Activated B cell treated with CpG ODN at 0.5 μM for 24 hours (primary cell): ENCODE measurements around the gene BANP. TPM values are rescaled to one million over a fixed set of nuclear protein-coding genes. Genes with fewer than 3 reads are reported as not detected.

Experiments
- ATAC-seq: fragments of 200-7000 bp; cut with Tn5 transposase; one replicate; pipeline ENCODE4 v1.10.0; 2021; ENCODE audit warnings: low read depth, mild to moderate bottlenecking, moderate library complexity
- CTCF ChIA-PET: fragments of 350-600 bp; sonication (Branson Sonifier 250); formaldehyde crosslinking; loops from one replicate; lab custom pipeline; 2021; ENCODE audit warnings: antibody characterized with exemption; lab: Charles Lee
- POLR2A ChIA-PET: fragments of 350-600 bp; sonication (Branson Sonifier 250); formaldehyde crosslinking; loops from one replicate; lab custom pipeline; 2021; ENCODE audit warnings: antibody characterized with exemption; lab: Charles Lee
- DNase-seq: peaks from one replicate; pipeline ENCODE4 v3.0.0; 2022
- H3K27ac Mint-ChIP-seq: one replicate; pipeline ENCODE4 v1.8.0; 2020; ENCODE audit warnings: mixed read lengths
- H3K27me3 Mint-ChIP-seq: one replicate; pipeline ENCODE4 v1.8.0; 2021; ENCODE audit warnings: mixed read lengths
- H3K36me3 Mint-ChIP-seq: one replicate; pipeline ENCODE4 v1.8.0; 2021; ENCODE audit warnings: low read depth, mixed read lengths
- H3K4me1 Mint-ChIP-seq: one replicate; pipeline ENCODE4 v1.8.0; 2021; ENCODE audit warnings: mixed read lengths
- H3K4me3 Mint-ChIP-seq: one replicate; pipeline ENCODE4 v1.8.0; 2020; ENCODE audit warnings: mild to moderate bottlenecking, mixed read lengths
- H3K9me3 Mint-ChIP-seq: one replicate; pipeline ENCODE4 v1.8.0; 2020; ENCODE audit warnings: mixed read lengths
- CTCF ChIP-seq: fragments of 200-600 bp; IDR thresholded peaks from one replicate; pipeline ENCODE4 v1.8.0; 2022; ENCODE audit warnings: antibody characterized with exemption, mild to moderate bottlenecking
- intact Hi-C: fragments of 100-400 bp; cut with micrococcal nuclease; formaldehyde crosslinking; loops from one replicate; pipeline ENCODE4 v1.15.1; 2024
- total RNA-seq: library from RNA; stranded (reverse); gene quantifications from 2 replicates; pipeline ENCODE4 v1.2.3, GENCODE V29; 2022

Gene BANP
- total RNA-seq, 1 donor from 2014 or later, result 72.3 TPM

- intact Hi-C loops, result loop anchor here (10.0 kb wide), 1 partner anchor 118 kb away; no protein-coding TSS in a partner anchor
- Mint-ChIP-seq H3K4me1 (peaks cover 35% of the 10 kb centered on the region), H3K27ac (peak overlapping the region; percentile 62), H3K36me3 (no peaks in the 10 kb centered on the region), H3K27me3 (peaks cover 3% of the 10 kb centered on the region), H3K9me3 (no peaks in the 10 kb centered on the region), H3K4me3 (peak overlapping the region; percentile 70)
- peak; percentile 52 for DNase-seq
- no peak for TF ChIP-seq CTCF
- ChIA-PET CTCF (interaction anchor here (1.0 to 1.7 kb wide), 3 partner anchors 10 to 511 kb away, joined by 3 read pairs; partner anchors contain the start of gene CA5A), POLR2A (interaction anchor here (0.7 to 4.2 kb wide), 7 partner anchors 19 to 161 kb away, joined by 3 to 36 read pairs (median 5); partner anchors contain the start of genes BANP and KLHDC4)
- ATAC-seq, result peak; percentile 60
These were observed 24.7 kb upstream of the BANP start for GRCh38 chr16:87926246-87927194.

GRCh38 chr16:87927195-87927562 lies 24.1 kb upstream of the BANP start:
- H3K27ac Mint-ChIP-seq, result no peak overlapping the region
- ChIA-PET POLR2A (interaction anchor here (1.4 to 4.2 kb wide), 4 partner anchors 22 to 161 kb away, joined by 3 to 36 read pairs (median 4); partner anchors contain the start of genes BANP and KLHDC4), CTCF (interaction anchor here (1.1 to 1.7 kb wide), 2 partner anchors 9 to 511 kb away, joined by 3 read pairs; partner anchors contain the start of gene CA5A)
- no peak for TF ChIP-seq CTCF
- H3K4me1 Mint-ChIP-seq, result peaks cover 35% of the 10 kb centered on the region
- intact Hi-C loops, result loop anchor here (10.0 kb wide), 1 partner anchor 118 kb away; no protein-coding TSS in a partner anchor
- H3K4me3 Mint-ChIP-seq, result no peak overlapping the region
- no peak for DNase-seq
- peaks cover under 1% of the 10 kb centered on the region for H3K27me3 Mint-ChIP-seq
- H3K9me3 Mint-ChIP-seq, result no peaks in the 10 kb centered on the region
- ATAC-seq, result no peak
- no peaks in the 10 kb centered on the region for H3K36me3 Mint-ChIP-seq

- no peak overlapping the region for H3K27ac Mint-ChIP-seq
- intact Hi-C loops, result loop anchor here (1.0 to 10.0 kb wide), 2 partner anchors 115 to 507 kb away; no protein-coding TSS in a partner anchor
- CTCF ChIA-PET, result no interaction called here
- peaks cover 3% of the 10 kb centered on the region for H3K27me3 Mint-ChIP-seq
- TF ChIP-seq CTCF, result no peak
- POLR2A ChIA-PET, result interaction anchor here (0.7 kb wide), 1 partner anchor 23 kb away, joined by 4 read pairs; no protein-coding TSS in a partner anchor
- H3K9me3 Mint-ChIP-seq, result no peaks in the 10 kb centered on the region
- no peak overlapping the region for H3K4me3 Mint-ChIP-seq
- no peak for DNase-seq
- no peaks in the 10 kb centered on the region for H3K36me3 Mint-ChIP-seq
- ATAC-seq, result no peak
- H3K4me1 Mint-ChIP-seq, result peaks cover 23% of the 10 kb centered on the region
These were observed 21.2 kb upstream of the BANP start for GRCh38 chr16:87929986-87930385.

- POLR2A ChIA-PET, result no interaction called here
These were observed 20.8 kb upstream of the BANP start for GRCh38 chr16:87930456-87930855.

More at GRCh38 chr16:87930456-87930855, 20.8 kb upstream of the BANP start:
- Mint-ChIP-seq H3K27ac (no peak overlapping the region), H3K4me1 (peaks cover 23% of the 10 kb centered on the region), H3K36me3 (no peaks in the 10 kb centered on the region), H3K9me3 (no peaks in the 10 kb centered on the region), H3K27me3 (peaks cover 3% of the 10 kb centered on the region), H3K4me3 (no peak overlapping the region)
- CTCF ChIA-PET, result interaction anchor here (0.7 kb wide), 1 partner anchor 776 kb away, joined by 3 read pairs; no protein-coding TSS in a partner anchor
- intact Hi-C loops, result loop anchor here (1.0 kb wide), 1 partner anchor 507 kb away; no protein-coding TSS in a partner anchor
- TF ChIP-seq CTCF, result no peak
- DNase-seq, result no peak
- peak; percentile 22 for ATAC-seq
